Loucy (cell line): ENCODE results near the gene BRS3.
A peak's percentile ranks its signal among the peaks of the same experiment; 100 is the strongest.

ENCODE experiments used
- H2AFZ ChIP-seq: fragments of 200-600 bp; sonication (generic); 2 replicates; pipeline ENCODE4 v1.6.0; 2016; ENCODE audit warnings: antibody characterized with exemption, mild to moderate bottlenecking, low read length, moderate library complexity
- H3F3A ChIP-seq: fragments of 200-600 bp; 2 replicates; pipeline ENCODE4 v1.6.0; 2016; ENCODE audit warnings: antibody characterized with exemption, low read depth, mild to moderate bottlenecking
- H3K27me3 ChIP-seq: fragments of 200-600 bp; sonication (generic); 2 replicates; pipeline ENCODE4 v1.6.1; 2014; ENCODE audit warnings: low read length, mild to moderate bottlenecking; ENCODE audit not compliant: insufficient read depth, poor library complexity, severe bottlenecking
- H3K36me3 ChIP-seq: fragments of 200-600 bp; sonication (generic); 2 replicates; pipeline ENCODE4 v1.6.1; 2016; ENCODE audit warnings: low read length; ENCODE audit not compliant: insufficient read depth
- H3K4me1 ChIP-seq: fragments of 200-600 bp; sonication (generic); 2 replicates; pipeline ENCODE4 v1.5.1; 2014; ENCODE audit warnings: low read length, mild to moderate bottlenecking; ENCODE audit not compliant: insufficient read depth, poor library complexity, severe bottlenecking
- H3K4me2 ChIP-seq: fragments of 200-600 bp; sonication (generic); 2 replicates; pipeline ENCODE4 v1.6.0; 2014; ENCODE audit warnings: antibody characterized with exemption, low read length, low read depth, mild to moderate bottlenecking; ENCODE audit not compliant: poor library complexity, severe bottlenecking
- H3K4me3 ChIP-seq: fragments of 200-600 bp; sonication (generic); 2 replicates; pipeline ENCODE4 v1.5.1; 2014; ENCODE audit warnings: low read length, mild to moderate bottlenecking, mixed read lengths; ENCODE audit not compliant: poor library complexity, severe bottlenecking
- H3K79me2 ChIP-seq: fragments of 200-600 bp; sonication (generic); 2 replicates; pipeline ENCODE4 v1.6.1; 2014; ENCODE audit warnings: low read length; ENCODE audit not compliant: insufficient read depth
- H3K9ac ChIP-seq: fragments of 200-600 bp; sonication (generic); 2 replicates; pipeline ENCODE4 v1.6.0; 2014; ENCODE audit warnings: mild to moderate bottlenecking, low read depth, low read length, moderate library complexity; ENCODE audit not compliant: poor library complexity, severe bottlenecking
- H3K9me2 ChIP-seq: fragments of 200-600 bp; sonication (generic); replicated peaks from 2 replicates; pipeline ENCODE4 v1.6.1; 2016; ENCODE audit warnings: low read depth, low read length, mixed read lengths
- H3K9me3 ChIP-seq: fragments of 200-600 bp; sonication (generic); 2 replicates; pipeline ENCODE4 v1.6.1; 2014; ENCODE audit warnings: mild to moderate bottlenecking, antibody characterized with exemption, low read length, low read depth; ENCODE audit not compliant: insufficient read depth
- H4K20me1 ChIP-seq: fragments of 200-600 bp; sonication (generic); 2 replicates; pipeline ENCODE4 v1.6.0; 2014; ENCODE audit warnings: antibody characterized with exemption, low read length, mild to moderate bottlenecking; ENCODE audit not compliant: insufficient read depth, poor library complexity, severe bottlenecking
- CTCF ChIP-seq: fragments of 200-600 bp; sonication (generic); conservative IDR thresholded peaks from 2 replicates; pipeline ENCODE4 v1.5.1; 2014; ENCODE audit warnings: mild to moderate bottlenecking, antibody characterized with exemption, low read length
- EZH2phosphoT487 ChIP-seq: fragments of 200-600 bp; IDR thresholded peaks from 2 replicates; pipeline ENCODE4 v1.6.1; 2018; ENCODE audit warnings: antibody characterized with exemption, mild to moderate bottlenecking, moderate library complexity, borderline replicate concordance

Gene BRS3

DNA sequence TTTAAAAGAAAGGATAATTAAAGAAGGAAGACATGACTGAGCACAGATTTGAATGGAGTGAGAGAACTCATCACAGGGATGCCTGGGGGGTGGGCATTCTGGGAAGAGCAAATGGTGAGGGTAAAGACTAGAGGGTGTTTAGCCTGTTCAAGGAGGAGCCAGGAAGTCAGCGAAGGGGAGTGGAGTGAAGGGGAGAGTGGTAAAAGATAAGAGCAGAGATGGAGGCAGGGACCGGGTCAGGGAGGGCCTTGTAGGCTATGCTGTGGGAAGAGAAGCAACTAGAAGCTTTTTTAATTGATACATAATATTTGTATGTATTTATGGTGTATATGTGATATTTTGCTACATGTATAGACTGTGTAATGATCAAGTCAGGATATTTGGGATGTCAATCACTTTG, 42.0 kb downstream of the BRS3 start:
- H3K4me1 ChIP-seq = no peaks in the 10 kb centered on the region
- no peaks in the 10 kb centered on the region for H4K20me1 ChIP-seq
- H3K4me2 ChIP-seq = peak overlapping the region; percentile 34
- no peaks in the 10 kb centered on the region for H3K9me2 ChIP-seq
- no peaks in the 10 kb centered on the region for H3K79me2 ChIP-seq
- no peak overlapping the region for H3K9ac ChIP-seq
- H3K4me3 ChIP-seq = no peak overlapping the region
- H3F3A ChIP-seq = no peaks in the 10 kb centered on the region
- H3K36me3 ChIP-seq = no peaks in the 10 kb centered on the region
- no peaks in the 10 kb centered on the region for H3K27me3 ChIP-seq
- TF ChIP-seq EZH2phosphoT487 = no peak
- H3K9me3 ChIP-seq = no peaks in the 10 kb centered on the region
- no peak overlapping the region for H2AFZ ChIP-seq

DNA sequence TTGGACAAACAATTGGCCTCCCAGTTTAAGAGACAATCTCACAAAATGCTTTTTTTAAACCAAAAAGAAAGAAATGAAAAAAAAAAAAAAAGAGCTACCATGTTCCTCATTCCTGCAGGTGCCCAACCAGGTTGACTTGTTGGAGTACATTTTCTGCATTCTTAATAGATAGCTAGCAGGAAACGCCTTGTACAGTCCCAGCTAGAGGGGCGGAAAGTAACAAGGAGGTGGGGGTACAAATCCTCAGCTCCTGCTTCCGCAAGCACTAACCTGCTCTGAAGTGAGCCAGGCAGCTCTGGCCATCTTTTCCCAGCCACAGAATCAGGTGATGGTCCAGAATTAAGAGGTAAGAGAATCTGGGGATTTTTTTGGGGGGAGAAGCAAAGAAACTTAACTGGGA, 44.2 kb downstream of the BRS3 start, which contains the start of gene VGLL1:
VGLL1 (plus strand) TSS at position 265 of the 400 bp plus-strand sequence. CDS start 3,806 bp downstream, outside the sequence.
- no peaks in the 10 kb centered on the region for H3F3A ChIP-seq
- H3K4me2 ChIP-seq = no peak within 1 kb of the TSS
- TF ChIP-seq EZH2phosphoT487 (no peak), CTCF (no peak)
- H3K9me3 ChIP-seq = no peaks in the 10 kb centered on the region
- no peaks in the 10 kb centered on the region for H3K79me2 ChIP-seq
- no peaks in the 10 kb centered on the region for H3K36me3 ChIP-seq
- no peak within 1 kb of the TSS for H2AFZ ChIP-seq
- no peaks in the 10 kb centered on the region for H3K9me2 ChIP-seq
- H3K4me1 ChIP-seq = no peaks in the 10 kb centered on the region
- H3K4me3 ChIP-seq = no peak within 1 kb of the TSS
- H3K9ac ChIP-seq = no peak within 1 kb of the TSS
- H4K20me1 ChIP-seq = no peaks in the 10 kb centered on the region
- H3K27me3 ChIP-seq = no peaks in the 10 kb centered on the region

DNA sequence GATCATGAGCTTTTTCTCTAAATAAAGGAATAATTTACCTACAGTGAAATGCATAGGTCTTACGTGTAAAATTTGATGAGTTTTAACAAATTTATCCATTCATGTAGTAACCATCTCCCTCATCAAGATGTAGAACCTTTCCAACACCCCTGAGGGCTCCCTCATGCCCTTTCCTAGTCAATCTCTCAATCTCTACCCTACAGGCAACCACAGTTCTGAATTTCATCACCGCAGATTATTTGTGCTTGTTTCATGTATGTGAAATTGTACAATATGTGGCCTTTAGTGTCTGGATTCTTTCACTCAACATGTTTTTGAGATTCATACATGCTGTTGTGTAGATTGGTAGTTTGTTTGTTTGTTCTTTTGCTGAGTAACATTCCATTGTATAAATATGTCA, 46.4 kb downstream of the BRS3 start:
- Histone ChIP-seq H3K79me2 (no peaks in the 10 kb centered on the region), H3K4me3 (no peak overlapping the region), H3K9ac (no peak overlapping the region), H4K20me1 (no peaks in the 10 kb centered on the region), H3K9me3 (no peaks in the 10 kb centered on the region), H2AFZ (no peak overlapping the region), H3K36me3 (no peaks in the 10 kb centered on the region), H3K27me3 (no peaks in the 10 kb centered on the region), H3K4me1 (no peaks in the 10 kb centered on the region), H3K4me2 (no peak overlapping the region), H3K9me2 (no peaks in the 10 kb centered on the region), H3F3A (no peaks in the 10 kb centered on the region)
- TF ChIP-seq CTCF (no peak), EZH2phosphoT487 (no peak)

GRCh38 chrX:136538811-136539210, 51.1 kb downstream of the BRS3 start:
- H3K36me3 ChIP-seq = no peaks in the 10 kb centered on the region
- H3F3A ChIP-seq = no peaks in the 10 kb centered on the region
- H2AFZ ChIP-seq = no peak overlapping the region
- TF ChIP-seq EZH2phosphoT487 (no peak), CTCF (no peak)
- H4K20me1 ChIP-seq = no peaks in the 10 kb centered on the region
- H3K9me3 ChIP-seq = no peaks in the 10 kb centered on the region
- no peaks in the 10 kb centered on the region for H3K79me2 ChIP-seq
- H3K4me2 ChIP-seq = no peak overlapping the region
- H3K4me3 ChIP-seq = no peak overlapping the region
- no peaks in the 10 kb centered on the region for H3K27me3 ChIP-seq
- H3K4me1 ChIP-seq = no peaks in the 10 kb centered on the region
- H3K9me2 ChIP-seq = no peaks in the 10 kb centered on the region
- no peak overlapping the region for H3K9ac ChIP-seq
